Lower lobe of right lung (tissue), 2 donors: ENCODE results near the gene USO1. TPM values are rescaled to one million over a fixed set of nuclear protein-coding genes. Genes with fewer than 3 reads are reported as not detected.
A peak's percentile ranks its signal among the peaks of the same experiment; 100 is the strongest.
"Not testable (repeated sequence)": the region's sequence is repeated elsewhere in the genome, so short reads cannot be mapped to it uniquely, and the experiment has no call there.

Source experiments
- ATAC-seq, 2 donors: fragments of 200-7000 bp; cut with Tn5 transposase; one replicate each; pipeline ENCODE4 v1.9.1; 2020 to 2022; ENCODE audit warnings: mild to moderate bottlenecking in 2 of 2, moderate library complexity in 2 of 2
- DNase-seq: peaks from one replicate; pipeline ENCODE4 v3.0.0-alpha.2; 2020
- H3K27ac ChIP-seq: fragments of 200-600 bp; one replicate; pipeline ENCODE4 v1.8.0; 2022
- H3K27me3 ChIP-seq: fragments of 200-600 bp; one replicate; pipeline ENCODE4 v1.8.0; 2022; ENCODE audit warnings: low read depth
- H3K36me3 ChIP-seq: fragments of 200-600 bp; one replicate; pipeline ENCODE4 v1.8.0; 2022; ENCODE audit warnings: mild to moderate bottlenecking
- H3K4me1 ChIP-seq: fragments of 200-600 bp; one replicate; pipeline ENCODE4 v1.8.0; 2022
- H3K4me3 ChIP-seq: fragments of 200-600 bp; one replicate; pipeline ENCODE4 v1.8.0; 2022; ENCODE audit warnings: mild to moderate bottlenecking
- H3K9me3 ChIP-seq: fragments of 200-600 bp; one replicate; pipeline ENCODE4 v1.8.0; 2022
- CTCF ChIP-seq: fragments of 200-600 bp; IDR thresholded peaks from one replicate; pipeline ENCODE4 v1.8.0; 2022; ENCODE audit warnings: antibody characterized with exemption, mild to moderate bottlenecking
- intact Hi-C: fragments of 100-400 bp; cut with DNase I; formaldehyde crosslinking; loops from one replicate; pipeline ENCODE4 v1.11.0; 2022
- total RNA-seq: library from RNA; stranded (reverse); fragmentation: NEBNext Ultra II Directional; extraction: Animal tissue kit (Norgen Biotek cat#: 25700); gene quantifications from one replicate; pipeline ENCODE4 v1.2.1, GENCODE V29; 2021
- donor health status: DM: no; HTN: yes; CAD: no; lungs with severe emphysema.

The USO1 gene
- total RNA-seq, 1 donor from 2014 or later: 55.6 TPM

- H3K36me3 ChIP-seq: no peaks in the 10 kb centered on the region
- DNase-seq: no peak
- no peak overlapping the region for H3K4me3 ChIP-seq
- H3K9me3 ChIP-seq: no peaks in the 10 kb centered on the region
- H3K27me3 ChIP-seq: no peaks in the 10 kb centered on the region
- ATAC-seq: no peak
- no peak overlapping the region for H3K27ac ChIP-seq
- no peak for TF ChIP-seq CTCF
- intact Hi-C loops: no loop called here
- H3K4me1 ChIP-seq: no peaks in the 10 kb centered on the region
Observed at GRCh38 chr4:75679876-75680575, 44.4 kb upstream of the USO1 start.

- intact Hi-C loops: no loop called here
- Histone ChIP-seq H3K9me3 (no peaks in the 10 kb centered on the region), H3K27ac (no peak overlapping the region), H3K27me3 (no peaks in the 10 kb centered on the region), H3K4me3 (no peak overlapping the region), H3K4me1 (no peaks in the 10 kb centered on the region), H3K36me3 (no peaks in the 10 kb centered on the region)
- DNase-seq (no peak), ATAC-seq (no peak)
- TF ChIP-seq CTCF: no peak
Observed at GRCh38 chr4:75683482-75684155, 40.8 kb upstream of the USO1 start.

- intact Hi-C loops: no loop called here
- no peak overlapping the region for H3K4me3 ChIP-seq
Observed at GRCh38 chr4:75685546-75686189, 38.7 kb upstream of the USO1 start.

GRCh38 chr4:75686346-75686745 lies 38.0 kb upstream of the USO1 start:
- peak; percentile 36 to 38 for ATAC-seq
- DNase-seq: no peak
- no peaks in the 10 kb centered on the region for H3K9me3 ChIP-seq
- no peaks in the 10 kb centered on the region for H3K36me3 ChIP-seq
- intact Hi-C loops: no loop called here
- TF ChIP-seq CTCF: no peak
- H3K4me3 ChIP-seq: no peak overlapping the region
- H3K27ac ChIP-seq: no peak overlapping the region
- no peaks in the 10 kb centered on the region for H3K4me1 ChIP-seq
- H3K27me3 ChIP-seq: no peaks in the 10 kb centered on the region

More at GRCh38 chr4:75685546-75686189, 38.7 kb upstream of the USO1 start:
- Histone ChIP-seq H3K4me1 (no peaks in the 10 kb centered on the region), H3K9me3 (no peaks in the 10 kb centered on the region), H3K27me3 (no peaks in the 10 kb centered on the region), H3K36me3 (no peaks in the 10 kb centered on the region), H3K27ac (no peak overlapping the region)
- ATAC-seq: no peak
- no peak for DNase-seq
- no peak for TF ChIP-seq CTCF

GRCh38 chr4:75687125-75687524 lies 37.3 kb upstream of the USO1 start:
- intact Hi-C loops, H3K9me3 ChIP-seq, H3K4me3 ChIP-seq, H3K27me3 ChIP-seq, H3K4me1 ChIP-seq, DNase-seq, ATAC-seq, H3K27ac ChIP-seq, H3K36me3 ChIP-seq: not testable (repeated sequence)

GRCh38 chr4:75692066-75692465 lies 32.3 kb upstream of the USO1 start:
- H3K9me3 ChIP-seq, H3K4me1 ChIP-seq, intact Hi-C loops, H3K27ac ChIP-seq, ATAC-seq, DNase-seq, H3K36me3 ChIP-seq, H3K27me3 ChIP-seq, H3K4me3 ChIP-seq: not testable (repeated sequence)
